ENCODE results near the gene RPL41. TPM values are rescaled to one million over a fixed set of nuclear protein-coding genes. Genes with fewer than 3 reads are reported as not detected.

RPL41 gene
- total and polyA plus RNA-seq, 10 of the 15 experiments (the other 5 are each of a cell fraction or from before 2014, with no cell fraction given): 4,144 to 19,112 (median 8,004) TPM

- TF ChIP-seq FOXM1 (IDR thresholded peaks at IDR 0.05; ENCODE audit: low read depth, low read length) (peak; percentile 60; the same call in 1 of the 2 replicates), DPF2 (IDR thresholded peaks at IDR 0.05) (no peak), TAF1 (IDR thresholded peaks at IDR 0.05; ENCODE audit: borderline replicate concordance, low read depth, low read length) (no peak), HSF1 (IDR thresholded peaks at IDR 0.05; ENCODE audit: low read depth, low read length) (no peak), BCLAF1 (IDR thresholded peaks at IDR 0.05) (no peak), GABPA (IDR thresholded peaks at IDR 0.05; ENCODE audit: low read depth) (no peak), RELB (IDR thresholded peaks at IDR 0.05; ENCODE audit: low read depth) (no peak), HDAC6 (IDR thresholded peaks at IDR 0.05; ENCODE audit: unreplicated experiment) (no peak), HDAC2 (IDR thresholded peaks at IDR 0.05) (no peak), TCF12 (IDR thresholded peaks at IDR 0.05; ENCODE audit: low read depth, low read length) (no peak), CREM (IDR thresholded peaks at IDR 0.05; ENCODE audit: low read depth) (no peak), NKRF (conservative IDR thresholded peaks at IDR 0.05) (no peak)
- TF ChIP-seq, protein P1, sequence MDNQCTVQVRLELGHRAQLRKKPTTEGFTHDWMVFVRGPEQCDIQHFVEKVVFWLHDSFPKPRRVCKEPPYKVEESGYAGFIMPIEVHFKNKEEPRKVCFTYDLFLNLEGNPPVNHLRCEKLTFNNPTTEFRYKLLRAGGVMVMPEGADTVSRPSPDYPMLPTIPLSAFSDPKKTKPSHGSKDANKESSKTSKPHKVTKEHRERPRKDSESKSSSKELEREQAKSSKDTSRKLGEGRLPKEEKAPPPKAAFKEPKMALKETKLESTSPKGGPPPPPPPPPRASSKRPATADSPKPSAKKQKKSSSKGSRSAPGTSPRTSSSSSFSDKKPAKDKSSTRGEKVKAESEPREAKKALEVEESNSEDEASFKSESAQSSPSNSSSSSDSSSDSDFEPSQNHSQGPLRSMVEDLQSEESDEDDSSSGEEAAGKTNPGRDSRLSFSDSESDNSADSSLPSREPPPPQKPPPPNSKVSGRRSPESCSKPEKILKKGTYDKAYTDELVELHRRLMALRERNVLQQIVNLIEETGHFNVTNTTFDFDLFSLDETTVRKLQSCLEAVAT (IDR thresholded peaks at IDR 0.05): no peak
- TF ChIP-seq, protein P2, sequence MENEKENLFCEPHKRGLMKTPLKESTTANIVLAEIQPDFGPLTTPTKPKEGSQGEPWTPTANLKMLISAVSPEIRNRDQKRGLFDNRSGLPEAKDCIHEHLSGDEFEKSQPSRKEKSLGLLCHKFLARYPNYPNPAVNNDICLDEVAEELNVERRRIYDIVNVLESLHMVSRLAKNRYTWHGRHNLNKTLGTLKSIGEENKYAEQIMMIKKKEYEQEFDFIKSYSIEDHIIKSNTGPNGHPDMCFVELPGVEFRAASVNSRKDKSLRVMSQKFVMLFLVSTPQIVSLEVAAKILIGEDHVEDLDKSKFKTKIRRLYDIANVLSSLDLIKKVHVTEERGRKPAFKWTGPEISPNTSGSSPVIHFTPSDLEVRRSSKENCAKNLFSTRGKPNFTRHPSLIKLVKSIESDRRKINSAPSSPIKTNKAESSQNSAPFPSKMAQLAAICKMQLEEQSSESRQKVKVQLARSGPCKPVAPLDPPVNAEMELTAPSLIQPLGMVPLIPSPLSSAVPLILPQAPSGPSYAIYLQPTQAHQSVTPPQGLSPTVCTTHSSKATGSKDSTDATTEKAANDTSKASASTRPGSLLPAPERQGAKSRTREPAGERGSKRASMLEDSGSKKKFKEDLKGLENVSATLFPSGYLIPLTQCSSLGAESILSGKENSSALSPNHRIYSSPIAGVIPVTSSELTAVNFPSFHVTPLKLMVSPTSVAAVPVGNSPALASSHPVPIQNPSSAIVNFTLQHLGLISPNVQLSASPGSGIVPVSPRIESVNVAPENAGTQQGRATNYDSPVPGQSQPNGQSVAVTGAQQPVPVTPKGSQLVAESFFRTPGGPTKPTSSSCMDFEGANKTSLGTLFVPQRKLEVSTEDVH (IDR thresholded peaks at IDR 0.05; ENCODE audit: low read depth, partially characterized antibody): no peak
These were observed 43.2 kb downstream of the RPL41 start (continued) for GRCh38 chr12:56159482-56160192.
